Neural progenitor cell (in vitro differentiated cells): ENCODE data around the gene MLKL. TPM values are rescaled to one million over a fixed set of nuclear protein-coding genes. Genes with fewer than 3 reads are reported as not detected.

Source experiments
- DNase-seq: peaks from one replicate; pipeline ENCODE4 v3.0.0-alpha.2; 2016; ENCODE audit warnings: low spot score
- H2AFZ ChIP-seq: fragments of 200-600 bp; sonication (generic); replicated peaks from 2 replicates; pipeline ENCODE4 v1.6.1; 2016; ENCODE audit warnings: antibody characterized with exemption
- H3F3A ChIP-seq: fragments of 200-600 bp; sonication (generic); 2 replicates; pipeline ENCODE4 v1.6.1; 2016; ENCODE audit warnings: antibody characterized with exemption, low read depth
- H3K27ac ChIP-seq: fragments of 200-600 bp; sonication (generic); 2 replicates; pipeline ENCODE4 v1.5.1; 2016; ENCODE audit warnings: mild to moderate bottlenecking
- H3K27me3 ChIP-seq: fragments of 200-600 bp; sonication (generic); 2 replicates; pipeline ENCODE4 v1.6.1; 2016; ENCODE audit warnings: mild to moderate bottlenecking, moderate library complexity
- H3K36me3 ChIP-seq: fragments of 200-600 bp; sonication (generic); 2 replicates; pipeline ENCODE4 v1.5.1; 2016
- H3K4me1 ChIP-seq: fragments of 200-600 bp; sonication (generic); 2 replicates; pipeline ENCODE4 v1.6.1; 2016; ENCODE audit warnings: mixed run types
- H3K4me2 ChIP-seq: fragments of 200-600 bp; sonication (generic); 2 replicates; pipeline ENCODE4 v1.6.1; 2016
- H3K4me3 ChIP-seq: fragments of 200-600 bp; sonication (generic); 2 replicates; pipeline ENCODE4 v1.5.1; 2016
- H3K79me2 ChIP-seq: fragments of 200-600 bp; sonication (generic); 2 replicates; pipeline ENCODE4 v1.6.1; 2016; ENCODE audit warnings: low read depth
- H3K9ac ChIP-seq: fragments of 200-600 bp; sonication (generic); 2 replicates; pipeline ENCODE4 v1.6.1; 2016
- H3K9me3 ChIP-seq: fragments of 200-600 bp; sonication (generic); 2 replicates; pipeline ENCODE4 v1.5.1; 2016; ENCODE audit warnings: low read depth
- H4K20me1 ChIP-seq: fragments of 200-600 bp; sonication (generic); 2 replicates; pipeline ENCODE4 v1.6.1; 2016; ENCODE audit warnings: low read depth
- H3K27ac Mint-ChIP-seq: 3 replicates; pipeline ENCODE4 v1.8.0; 2021; ENCODE audit warnings: mixed read lengths
- H3K27me3 Mint-ChIP-seq: 2 replicates; pipeline ENCODE4 v1.8.0; 2022; ENCODE audit warnings: low read depth, mild to moderate bottlenecking, inconsistent platforms, moderate library complexity, mixed read lengths; ENCODE audit not compliant: insufficient read depth
- H3K36me3 Mint-ChIP-seq: 3 replicates; pipeline ENCODE4 v1.8.0; 2021; ENCODE audit warnings: mixed read lengths
- H3K4me1 Mint-ChIP-seq: 3 replicates; pipeline ENCODE4 v1.8.0; 2021; ENCODE audit warnings: mixed read lengths
- H3K4me3 Mint-ChIP-seq: 3 replicates; pipeline ENCODE4 v1.8.0; 2021; ENCODE audit warnings: mild to moderate bottlenecking, moderate library complexity, mixed read lengths
- H3K9me3 Mint-ChIP-seq: 3 replicates; pipeline ENCODE4 v1.8.0; 2020; ENCODE audit warnings: mixed read lengths
- CTCF ChIP-seq: fragments of 200-600 bp; sonication (generic); IDR thresholded peaks from 2 replicates; pipeline ENCODE4 v1.5.1; 2017; ENCODE audit warnings: antibody characterized with exemption, mild to moderate bottlenecking
- EZH2 ChIP-seq: fragments of 200-600 bp; sonication (generic); IDR thresholded peaks from 2 replicates; pipeline ENCODE4 v1.6.1; 2017; ENCODE audit warnings: antibody characterized with exemption, mild to moderate bottlenecking, moderate library complexity
- EZH2phosphoT487 ChIP-seq: fragments of 200-600 bp; sonication (generic); IDR thresholded peaks from 2 replicates; pipeline ENCODE4 v1.6.1; 2017; ENCODE audit warnings: antibody characterized with exemption
- total RNA-seq: library from RNA; depleted of rRNA; stranded (reverse); fragments of >200 nt; gene quantifications from 2 replicates; pipeline ENCODE4 v1.2.3, GENCODE V29; 2015; ENCODE audit warnings: low replicate concordance

The MLKL gene
- total RNA-seq, 1 donor from 2014 or later, result 0.04 TPM

- Histone ChIP-seq H3K9me3 (no peaks in the 10 kb centered on the region), H2AFZ (no peak overlapping the region), H3K27me3 (no peaks in the 10 kb centered on the region), H3K27ac (no peak overlapping the region), H3K36me3 (no peaks in the 10 kb centered on the region), H3K4me1 (peaks cover 30% of the 10 kb centered on the region), H4K20me1 (no peaks in the 10 kb centered on the region), H3K4me2 (no peak overlapping the region), H3K9ac (no peak overlapping the region), H3F3A (no peaks in the 10 kb centered on the region), H3K79me2 (no peaks in the 10 kb centered on the region), H3K4me3 (no peak overlapping the region)
- Mint-ChIP-seq H3K27ac (no peak overlapping the region), H3K4me1 (peaks cover 33% of the 10 kb centered on the region), H3K4me3 (no peak overlapping the region), H3K36me3 (no peaks in the 10 kb centered on the region), H3K27me3 (peaks cover 2% of the 10 kb centered on the region), H3K9me3 (no peaks in the 10 kb centered on the region)
- DNase-seq, result no peak
- TF ChIP-seq CTCF, result no peak
- TF ChIP-seq EZH2phosphoT487, result no peak
- TF ChIP-seq EZH2, result no peak
Measured at GRCh38 chr16:74736531-74737157, 36.0 kb upstream of the MLKL start.

GRCh38 chr16:74735554-74735953 lies 34.9 kb upstream of the MLKL start:
- no peaks in the 10 kb centered on the region for H3K27me3 ChIP-seq
- Mint-ChIP-seq H3K4me3 (no peak overlapping the region), H3K27ac (no peak overlapping the region), H3K9me3 (no peaks in the 10 kb centered on the region), H3K4me1 (peaks cover 33% of the 10 kb centered on the region), H3K27me3 (peaks cover 2% of the 10 kb centered on the region), H3K36me3 (no peaks in the 10 kb centered on the region)
- DNase-seq, result no peak
- no peaks in the 10 kb centered on the region for H4K20me1 ChIP-seq
- H3K9ac ChIP-seq, result no peak overlapping the region
- no peaks in the 10 kb centered on the region for H3K36me3 ChIP-seq
- H3K27ac ChIP-seq, result no peak overlapping the region
- TF ChIP-seq EZH2phosphoT487 (no peak), EZH2 (no peak), CTCF (no peak)
- no peak overlapping the region for H3K4me2 ChIP-seq
- peaks cover 30% of the 10 kb centered on the region for H3K4me1 ChIP-seq
- H3F3A ChIP-seq, result no peaks in the 10 kb centered on the region
- no peaks in the 10 kb centered on the region for H3K79me2 ChIP-seq
- no peak overlapping the region for H3K4me3 ChIP-seq
- no peak overlapping the region for H2AFZ ChIP-seq
- no peaks in the 10 kb centered on the region for H3K9me3 ChIP-seq

GRCh38 chr16:74735162-74735452 lies 34.4 kb upstream of the MLKL start:
- no peak overlapping the region for H3K27ac ChIP-seq
- H3K36me3 Mint-ChIP-seq, result no peaks in the 10 kb centered on the region
- DNase-seq, result no peak
- no peaks in the 10 kb centered on the region for H3K79me2 ChIP-seq
- no peak overlapping the region for H3K9ac ChIP-seq
- H3K36me3 ChIP-seq, result no peaks in the 10 kb centered on the region
- peaks cover 35% of the 10 kb centered on the region for H3K4me1 Mint-ChIP-seq
- H4K20me1 ChIP-seq, result no peaks in the 10 kb centered on the region
- no peaks in the 10 kb centered on the region for H3K27me3 ChIP-seq
- TF ChIP-seq EZH2phosphoT487, result no peak
- no peak for TF ChIP-seq CTCF
- no peak for TF ChIP-seq EZH2
- H3K9me3 Mint-ChIP-seq, result no peaks in the 10 kb centered on the region
- peaks cover 2% of the 10 kb centered on the region for H3K27me3 Mint-ChIP-seq
- H3K4me3 Mint-ChIP-seq, result peak overlapping the region; percentile 41
- no peak overlapping the region for H3K4me3 ChIP-seq
- H3K9me3 ChIP-seq, result no peaks in the 10 kb centered on the region
- peak overlapping the region; percentile 52 for H3K4me2 ChIP-seq
- peaks cover 30% of the 10 kb centered on the region for H3K4me1 ChIP-seq
- H3K27ac Mint-ChIP-seq, result peak overlapping the region; percentile 94
- H2AFZ ChIP-seq, result peak overlapping the region; percentile 88
- H3F3A ChIP-seq, result no peaks in the 10 kb centered on the region
